Measurements from ENCODE around the gene HCFC1R1. TPM values are rescaled to one million over a fixed set of nuclear protein-coding genes. Genes with fewer than 3 reads are reported as not detected.

HCFC1R1 gene
- total RNA-seq, 1 donor from 2014 or later, result 10.2 TPM

GRCh38 chr16:2987286-2987685 lies 36.5 kb downstream of the HCFC1R1 start:
- H3K27me3 ChIP-seq (ENCODE audit: control insufficient read depth, insufficient read depth, low read length), result peaks cover 19% of the 10 kb centered on the region
- DNase-seq (ENCODE audit: low read depth), result no peak
- no peak for TF ChIP-seq CTCF (IDR thresholded peaks at IDR 0.05; ENCODE audit: insufficient read depth, low read length, poor library complexity, severe bottlenecking)
- H3K36me3 ChIP-seq (ENCODE audit: control insufficient read depth, insufficient read depth, low read length), result no peaks in the 10 kb centered on the region
- no peak overlapping the region for H3K4me3 ChIP-seq (ENCODE audit: low read depth, low read length)

- H3K27me3 ChIP-seq (ENCODE audit: control insufficient read depth, insufficient read depth, low read length), result peaks cover 19% of the 10 kb centered on the region
- DNase-seq (ENCODE audit: low read depth), result no peak
- no peak for TF ChIP-seq CTCF (IDR thresholded peaks at IDR 0.05; ENCODE audit: insufficient read depth, low read length, poor library complexity, severe bottlenecking)
- no peaks in the 10 kb centered on the region for H3K36me3 ChIP-seq (ENCODE audit: control insufficient read depth, insufficient read depth, low read length)
- H3K4me3 ChIP-seq (ENCODE audit: low read depth, low read length), result no peak overlapping the region
These were observed 37.0 kb downstream of the HCFC1R1 start for GRCh38 chr16:2986623-2987188.

GRCh38 chr16:2985893-2986355 lies 37.8 kb downstream of the HCFC1R1 start:
- Histone ChIP-seq H3K27me3 (ENCODE audit: control insufficient read depth, insufficient read depth, low read length) (peaks cover 19% of the 10 kb centered on the region), H3K36me3 (ENCODE audit: control insufficient read depth, insufficient read depth, low read length) (no peaks in the 10 kb centered on the region), H3K4me3 (ENCODE audit: low read depth, low read length) (no peak overlapping the region)
- TF ChIP-seq CTCF (IDR thresholded peaks at IDR 0.05; ENCODE audit: insufficient read depth, low read length, poor library complexity, severe bottlenecking), result no peak
- DNase-seq (ENCODE audit: low read depth), result no peak

GRCh38 chr16:2985462-2985861 lies 38.3 kb downstream of the HCFC1R1 start:
- Histone ChIP-seq H3K36me3 (ENCODE audit: control insufficient read depth, insufficient read depth, low read length) (no peaks in the 10 kb centered on the region), H3K4me3 (ENCODE audit: low read depth, low read length) (no peak overlapping the region), H3K27me3 (ENCODE audit: control insufficient read depth, insufficient read depth, low read length) (peaks cover 17% of the 10 kb centered on the region)
- DNase-seq (ENCODE audit: low read depth), result no peak
- TF ChIP-seq CTCF (IDR thresholded peaks at IDR 0.05; ENCODE audit: insufficient read depth, low read length, poor library complexity, severe bottlenecking), result no peak

GRCh38 chr16:2983706-2984136 lies 40.0 kb downstream of the HCFC1R1 start:
- Histone ChIP-seq H3K36me3 (ENCODE audit: control insufficient read depth, insufficient read depth, low read length) (no peaks in the 10 kb centered on the region), H3K27me3 (ENCODE audit: control insufficient read depth, insufficient read depth, low read length) (peaks cover 5% of the 10 kb centered on the region), H3K4me3 (ENCODE audit: low read depth, low read length) (no peak overlapping the region)
- no peak for DNase-seq (ENCODE audit: low read depth)
- peak; percentile 33 for TF ChIP-seq CTCF (IDR thresholded peaks at IDR 0.05; ENCODE audit: insufficient read depth, low read length, poor library complexity, severe bottlenecking)

GRCh38 chr16:2982402-2982801 lies 41.3 kb downstream of the HCFC1R1 start:
- Histone ChIP-seq H3K36me3 (ENCODE audit: control insufficient read depth, insufficient read depth, low read length) (no peaks in the 10 kb centered on the region), H3K4me3 (ENCODE audit: low read depth, low read length) (no peak overlapping the region), H3K27me3 (ENCODE audit: control insufficient read depth, insufficient read depth, low read length) (peaks cover 2% of the 10 kb centered on the region)
- TF ChIP-seq CTCF (IDR thresholded peaks at IDR 0.05; ENCODE audit: insufficient read depth, low read length, poor library complexity, severe bottlenecking), result no peak
- no peak for DNase-seq (ENCODE audit: low read depth)
